ENCODE results near the gene ZNF766. TPM values are rescaled to one million over a fixed set of nuclear protein-coding genes. Genes with fewer than 3 reads are reported as not detected.

The ZNF766 gene
- total and polyA plus RNA-seq, 9 of the 15 experiments (the other 6 are each of a cell fraction or from before 2014, with no cell fraction given) = 6.7 to 23.0 (median 11.2) TPM

- Histone ChIP-seq H3K36me3 (ENCODE audit: control insufficient read depth, insufficient read depth, low read length) (no peaks in the 10 kb centered on the region), H3K4me2 (ENCODE audit: insufficient read depth, low read length) (no peak overlapping the region), H3K4me3 (no peak overlapping the region), H3K9me3 (replicated peaks; ENCODE audit: control insufficient read depth, insufficient read depth, low read depth, low read length) (0 out of 2 replicates have a peak, but pooled peaks cover 2% of the 10 kb centered on the region), H3K4me1 (replicated peaks in 1 of 2; ENCODE audit: control insufficient read depth in 2 of 2, insufficient read depth in 2 of 2, low read length in 2 of 2) (no peaks in the 10 kb centered on the region), H3K27me3 (ENCODE audit: control insufficient read depth in 2 of 2, insufficient read depth in 2 of 2, low read length in 2 of 2) (no peaks in the 10 kb centered on the region), H4K20me1 (replicated peaks; ENCODE audit: control insufficient read depth, insufficient read depth, low read length) (no peaks in the 10 kb centered on the region), H3K79me2 (ENCODE audit: control insufficient read depth, insufficient read depth, low read length) (no peaks in the 10 kb centered on the region), H2AFZ (ENCODE audit: low read depth, low read length) (no peak overlapping the region), H3K9me1 (ENCODE audit: control insufficient read depth, insufficient read depth, low read length) (no peaks in the 10 kb centered on the region), H3K27ac (ENCODE audit: extremely low read depth, low read depth, low read length) (no peak overlapping the region), H3K9ac (ENCODE audit: insufficient read depth in 1 of 2, low read depth in 2 of 2, low read length in 2 of 2) (no peak overlapping the region)
- ChIA-PET CTCF (ENCODE audit: low intra/inter-chr PET ratio) (interaction anchor here (1.3 kb wide), 2 partner anchors 97 to 98 kb away, joined by 6 read pairs; partner anchors contain the start of gene ZNF616), POLR2A (interaction anchor here (1.1 to 1.2 kb wide), 2 partner anchors 9 to 48 kb away, joined by 3 to 5 read pairs; partner anchors contain the start of gene PPP2R1A)
- in situ Hi-C loops (cut with MboI) (no loop called here), intact Hi-C loops (cut with micrococcal nuclease) (loop anchor here (1.0 kb wide), 1 partner anchor 429 kb away; no protein-coding TSS in a partner anchor)
- 12% methylated on average over 2 of the region's 2 CpGs for WGBS (ENCODE audit: insufficient coverage, low coverage, missing lambda C conversion rate)
- no peak for DNase-seq (ENCODE audit: extremely low read depth in 1 of 4, low spot score in 3 of 4)
- FAIRE-seq = no peak
- BruUV-seq (replicated peaks) = no TSS peak
- no peak for ATAC-seq
- TF ChIP-seq HMGN3 (IDR thresholded peaks at IDR 0.05; ENCODE audit: borderline replicate concordance, extremely low read depth, insufficient read length, low read depth, low read length) = no peak
- no peak for TF ChIP-seq TRIM25 (IDR thresholded peaks at IDR 0.05; ENCODE audit: borderline replicate concordance)
- TF ChIP-seq BCLAF1 (IDR thresholded peaks at IDR 0.05; ENCODE audit: borderline replicate concordance in 1 of 2, control insufficient read depth in 1 of 2, low read depth in 2 of 2, low read length in 1 of 2) = no peak
- TF ChIP-seq TEAD2 (tag; IDR thresholded peaks at IDR 0.05) = no peak
- no peak for TF ChIP-seq NR0B1 (IDR thresholded peaks at IDR 0.05; ENCODE audit: partially characterized antibody)
- no peak for TF ChIP-seq POLR3A (IDR thresholded peaks at IDR 0.05; ENCODE audit: borderline replicate concordance, extremely low read depth, insufficient read depth, insufficient read length)
These were observed 32.2 kb upstream of the ZNF766 start for GRCh38 chr19:52237197-52237596.
